Tibial artery (tissue), 4 donors: ENCODE results near the gene CCDC85B.
"Not testable (repeated sequence)": the region's sequence is repeated elsewhere in the genome, so short reads cannot be mapped to it uniquely, and the experiment has no call there.

Experiments used
- DNase-seq, 2 donors: peaks; one replicate each; pipeline ENCODE4 v3.0.0-alpha.2; 2019
- H3K27ac ChIP-seq, 2 donors: fragments of 200-600 bp; sonication (generic) in 1 of 2; 1 replicate in 1 of 2; 2 replicates in 1 of 2; pipeline ENCODE4 v1.5.1; 2018 to 2019; ENCODE audit warnings: mild to moderate bottlenecking in 1 of 2
- H3K27me3 ChIP-seq, 2 donors: fragments of 200-600 bp; sonication (generic) in 1 of 2; one replicate each; pipeline versions ENCODE4 v1.5.1 to v1.6.0; 2016 to 2019
- H3K36me3 ChIP-seq, 3 donors: fragments of 200-600 bp; sonication (generic) in 2 of 3; one replicate each; pipeline ENCODE4 v1.5.1; 2016 to 2019; ENCODE audit warnings: mild to moderate bottlenecking in 2 of 3
- H3K4me1 ChIP-seq, 4 donors: fragments of 200-600 bp; sonication (generic) in 2 of 4; 1 replicate in 3 of 4; 2 replicates in 1 of 4; pipeline ENCODE4 v1.5.1; 2016 to 2019
- H3K4me3 ChIP-seq, 2 donors: fragments of 200-600 bp; sonication (generic) in 1 of 2; 1 replicate in 1 of 2; 2 replicates in 1 of 2; pipeline ENCODE4 v1.5.1; 2018 to 2019; ENCODE audit warnings: mild to moderate bottlenecking in 2 of 2
- H3K9me3 ChIP-seq, 3 donors: fragments of 200-600 bp; sonication (generic) in 1 of 3; one replicate each; pipeline ENCODE4 v1.5.1; 2016 to 2019
- intact Hi-C: fragments of 100-400 bp; cut with DNase I; formaldehyde crosslinking; loops from one replicate; pipeline ENCODE4 v1.15.0; 2023; ENCODE audit warnings: low total_unique reads
- TF ChIP-seq, protein P1 (sequence below), 2 experiments: fragments of 200-600 bp in 1 of 2; fragments of 450-650 bp in 1 of 2; IDR thresholded peaks; one replicate each; pipeline ENCODE4 v1.5.1; 2017 to 2019; ENCODE audit warnings: antibody characterized with exemption in 2 of 2, mild to moderate bottlenecking in 1 of 2, moderate library complexity in 1 of 2

The CCDC85B gene

DNA sequence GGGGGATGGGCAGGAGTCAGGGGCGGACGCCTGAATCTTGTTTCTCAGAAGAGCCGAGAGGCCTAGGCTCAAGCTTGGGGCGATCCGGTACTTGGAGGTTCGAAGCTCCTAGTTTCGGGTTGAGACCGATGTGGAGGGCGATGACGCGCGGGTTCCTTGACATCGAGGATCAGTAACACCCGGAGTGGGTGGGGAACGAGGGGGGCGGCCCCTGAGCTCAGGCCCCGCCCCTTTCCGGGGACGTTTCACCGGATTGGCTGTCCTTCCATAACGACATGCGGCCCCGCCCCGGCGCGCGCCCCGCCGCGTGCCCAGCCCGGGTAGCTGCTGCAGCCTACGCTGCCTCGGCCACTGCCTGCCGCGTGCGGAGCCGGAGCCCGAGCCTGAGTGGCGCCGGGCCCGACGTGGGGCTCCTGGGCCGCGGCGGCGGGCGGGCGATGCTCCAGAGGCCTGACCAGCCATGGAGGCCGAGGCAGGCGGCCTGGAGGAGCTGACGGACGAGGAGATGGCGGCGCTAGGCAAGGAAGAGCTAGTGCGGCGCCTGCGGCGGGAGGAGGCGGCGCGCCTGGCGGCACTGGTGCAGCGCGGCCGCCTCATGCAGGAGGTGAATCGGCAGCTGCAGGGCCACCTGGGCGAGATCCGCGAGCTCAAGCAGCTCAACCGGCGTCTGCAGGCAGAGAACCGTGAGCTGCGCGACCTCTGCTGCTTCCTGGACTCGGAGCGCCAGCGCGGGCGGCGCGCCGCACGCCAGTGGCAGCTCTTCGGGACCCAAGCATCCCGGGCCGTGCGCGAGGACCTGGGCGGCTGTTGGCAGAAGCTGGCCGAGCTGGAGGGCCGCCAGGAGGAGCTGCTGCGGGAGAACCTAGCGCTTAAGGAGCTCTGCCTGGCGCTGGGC lies at the start of gene CCDC85B:
TSS of gene CCDC85B (plus strand) at position 350 of the 895 bp plus-strand sequence. CDS start at position 461, 111 bp downstream.
- intact Hi-C loops, result no loop called here

DNA sequence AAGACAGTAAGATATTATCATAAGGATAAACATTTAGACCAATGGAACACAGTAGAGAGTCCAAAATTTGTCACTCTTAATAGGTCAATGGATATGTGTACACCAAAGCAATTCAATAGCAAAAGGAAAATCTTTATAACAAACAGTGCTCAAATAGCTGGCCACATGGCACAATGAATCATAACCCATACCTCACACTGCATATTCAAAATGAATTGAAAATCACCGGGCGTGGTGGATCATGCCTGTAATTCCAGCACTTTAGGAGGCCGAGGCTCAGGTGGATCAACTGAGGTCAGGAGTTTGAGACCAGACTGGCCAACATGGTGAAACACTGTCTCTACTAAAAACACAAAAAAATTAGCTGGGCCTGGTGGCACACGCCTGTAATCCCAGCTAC lies 48.3 kb upstream of the CCDC85B start:
- intact Hi-C loops, result no loop called here

More for the DNA sequence above, at the start of gene CCDC85B:
- H3K36me3 ChIP-seq, result peaks cover 0 to 13% (median 4%) of the 10 kb centered on the region in 3 donors
- H3K9me3 ChIP-seq, result no peaks in the 10 kb centered on the region
- peaks cover 6 to 68% (median 55%) of the 10 kb centered on the region in 4 donors for H3K4me1 ChIP-seq
- H3K4me3 ChIP-seq, result peak within 1 kb of the TSS; percentile 61 to 83
- H3K27me3 ChIP-seq, result no peaks in the 10 kb centered on the region
- DNase-seq, result peak; percentile 99 to 100
- TF ChIP-seq, protein P1, sequence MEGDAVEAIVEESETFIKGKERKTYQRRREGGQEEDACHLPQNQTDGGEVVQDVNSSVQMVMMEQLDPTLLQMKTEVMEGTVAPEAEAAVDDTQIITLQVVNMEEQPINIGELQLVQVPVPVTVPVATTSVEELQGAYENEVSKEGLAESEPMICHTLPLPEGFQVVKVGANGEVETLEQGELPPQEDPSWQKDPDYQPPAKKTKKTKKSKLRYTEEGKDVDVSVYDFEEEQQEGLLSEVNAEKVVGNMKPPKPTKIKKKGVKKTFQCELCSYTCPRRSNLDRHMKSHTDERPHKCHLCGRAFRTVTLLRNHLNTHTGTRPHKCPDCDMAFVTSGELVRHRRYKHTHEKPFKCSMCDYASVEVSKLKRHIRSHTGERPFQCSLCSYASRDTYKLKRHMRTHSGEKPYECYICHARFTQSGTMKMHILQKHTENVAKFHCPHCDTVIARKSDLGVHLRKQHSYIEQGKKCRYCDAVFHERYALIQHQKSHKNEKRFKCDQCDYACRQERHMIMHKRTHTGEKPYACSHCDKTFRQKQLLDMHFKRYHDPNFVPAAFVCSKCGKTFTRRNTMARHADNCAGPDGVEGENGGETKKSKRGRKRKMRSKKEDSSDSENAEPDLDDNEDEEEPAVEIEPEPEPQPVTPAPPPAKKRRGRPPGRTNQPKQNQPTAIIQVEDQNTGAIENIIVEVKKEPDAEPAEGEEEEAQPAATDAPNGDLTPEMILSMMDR (IDR thresholded peaks at IDR 0.05), result peak in 1 of 2 experiments; percentile 33
- peak within 1 kb of the TSS; percentile 93 to 95 for H3K27ac ChIP-seq

GRCh38 chr11:65843811-65844210 lies 46.7 kb upstream of the CCDC85B start:
- TF ChIP-seq, protein P1 (IDR thresholded peaks at IDR 0.05), result no peak
- DNase-seq, result no peak
- Histone ChIP-seq H3K4me1 (no peaks in the 10 kb centered on the region), H3K27ac (no peak overlapping the region), H3K9me3 (no peaks in the 10 kb centered on the region), H3K4me3 (no peak overlapping the region), H3K27me3 (no peaks in the 10 kb centered on the region), H3K36me3 (no peaks in the 10 kb centered on the region)
- intact Hi-C loops, result no loop called here

More for the DNA sequence above, 48.3 kb upstream of the CCDC85B start:
- DNase-seq, result no peak
- TF ChIP-seq, protein P1 (IDR thresholded peaks at IDR 0.05), result no peak
- Histone ChIP-seq H3K9me3 (no peaks in the 10 kb centered on the region), H3K27ac (no peak overlapping the region), H3K4me1 (no peaks in the 10 kb centered on the region), H3K36me3 (no peaks in the 10 kb centered on the region), H3K27me3 (no peaks in the 10 kb centered on the region), H3K4me3 (no peak overlapping the region)

GRCh38 chr11:65844231-65844872 lies 46.1 kb upstream of the CCDC85B start:
- no peak for DNase-seq
- H3K27ac ChIP-seq, result no peak overlapping the region
- TF ChIP-seq, protein P1 (IDR thresholded peaks at IDR 0.05), result no peak
- no peaks in the 10 kb centered on the region for H3K27me3 ChIP-seq
- intact Hi-C loops, result no loop called here
- no peaks in the 10 kb centered on the region for H3K36me3 ChIP-seq
- H3K4me1 ChIP-seq, result no peaks in the 10 kb centered on the region
- H3K4me3 ChIP-seq, result no peak overlapping the region
- H3K9me3 ChIP-seq, result no peaks in the 10 kb centered on the region

GRCh38 chr11:65847746-65848145 lies 42.7 kb upstream of the CCDC85B start:
- no peak for DNase-seq
- peaks cover 0 to 4% (median 0%) of the 10 kb centered on the region in 3 donors for H3K9me3 ChIP-seq

DNA sequence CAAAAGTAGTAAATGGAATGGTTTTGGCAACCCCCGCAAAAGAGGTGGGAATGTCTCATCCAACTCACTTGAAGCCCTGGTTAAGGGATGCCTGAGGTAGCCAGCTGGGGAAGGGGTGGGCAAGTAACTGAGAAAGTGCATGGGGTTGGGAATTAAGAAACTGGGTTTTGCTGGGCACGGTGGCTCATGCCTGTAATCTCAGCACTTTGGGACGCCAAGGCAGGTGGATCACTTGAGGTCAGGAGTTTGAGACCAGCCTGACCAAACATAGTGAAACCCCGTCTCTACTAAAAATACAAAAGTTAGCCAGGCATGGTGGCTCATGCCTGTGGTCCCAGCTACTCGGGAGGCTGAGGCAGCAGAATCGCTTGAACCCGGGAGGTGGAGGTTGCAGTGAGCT lies 41.8 kb upstream of the CCDC85B start:
- DNase-seq, result peak in 1 of 2 donors; percentile 5
- H3K27me3 ChIP-seq, H3K9me3 ChIP-seq, H3K4me1 ChIP-seq, intact Hi-C loops, H3K4me3 ChIP-seq, H3K27ac ChIP-seq: not testable (repeated sequence)
- H3K36me3 ChIP-seq, result peaks cover 25 to 35% (median 35%) of the 10 kb centered on the region in 3 donors

More at GRCh38 chr11:65847746-65848145, 42.7 kb upstream of the CCDC85B start:
- no peak overlapping the region for H3K4me3 ChIP-seq
- peaks cover 16 to 26% (median 25%) of the 10 kb centered on the region in 3 donors for H3K36me3 ChIP-seq
- no peaks in the 10 kb centered on the region for H3K27me3 ChIP-seq
- no peak overlapping the region for H3K27ac ChIP-seq
- TF ChIP-seq, protein P1 (IDR thresholded peaks at IDR 0.05), result no peak
- intact Hi-C loops, result no loop called here
- no peaks in the 10 kb centered on the region for H3K4me1 ChIP-seq
